Hepatocyte (in vitro differentiated cells): ENCODE measurements around the gene MGAT5. TPM values are rescaled to one million over a fixed set of nuclear protein-coding genes. Genes with fewer than 3 reads are reported as not detected.

ENCODE experiments used
- DNase-seq: peaks from one replicate; pipeline ENCODE4 v3.0.0-alpha.2; 2016; ENCODE audit warnings: low spot score
- H2AFZ ChIP-seq: fragments of 200-600 bp; sonication (generic); 2 replicates; pipeline ENCODE4 v1.6.0; 2016; ENCODE audit warnings: antibody characterized with exemption, mild to moderate bottlenecking
- H3K27ac ChIP-seq: fragments of 200-600 bp; sonication (generic); 2 replicates; pipeline ENCODE4 v1.5.1; 2016; ENCODE audit warnings: mild to moderate bottlenecking
- H3K27me3 ChIP-seq: fragments of 200-600 bp; sonication (generic); 2 replicates; pipeline ENCODE4 v1.6.1; 2016
- H3K36me3 ChIP-seq: fragments of 200-600 bp; sonication (generic); replicated peaks from 2 replicates; pipeline ENCODE4 v1.5.1; 2016; ENCODE audit warnings: low read depth; ENCODE audit not compliant: insufficient read depth
- H3K4me1 ChIP-seq: fragments of 200-600 bp; sonication (generic); 2 replicates; pipeline ENCODE4 v1.5.1; 2016; ENCODE audit warnings: mild to moderate bottlenecking, moderate library complexity; ENCODE audit not compliant: insufficient read depth
- H3K4me2 ChIP-seq: fragments of 200-600 bp; sonication (generic); 2 replicates; pipeline ENCODE4 v1.6.0; 2016
- H3K4me3 ChIP-seq: fragments of 200-600 bp; sonication (generic); 2 replicates; pipeline ENCODE4 v1.5.1; 2016; ENCODE audit warnings: mild to moderate bottlenecking
- H3K79me2 ChIP-seq: fragments of 200-600 bp; sonication (generic); 2 replicates; pipeline ENCODE4 v1.6.0; 2017; ENCODE audit warnings: mild to moderate bottlenecking
- H3K9me2 ChIP-seq: fragments of 200-600 bp; sonication (generic); replicated peaks from 2 replicates; pipeline ENCODE4 v1.6.0; 2017; ENCODE audit warnings: mild to moderate bottlenecking; ENCODE audit not compliant: insufficient read depth
- H3K9me3 ChIP-seq: fragments of 200-600 bp; sonication (generic); 2 replicates; pipeline ENCODE4 v1.5.1; 2016; ENCODE audit warnings: low read depth, mild to moderate bottlenecking
- H4K20me1 ChIP-seq: fragments of 200-600 bp; sonication (generic); 2 replicates; pipeline ENCODE4 v1.6.0; 2016; ENCODE audit warnings: mild to moderate bottlenecking; ENCODE audit not compliant: insufficient read depth, poor library complexity, severe bottlenecking
- CTCF ChIP-seq: fragments of 200-600 bp; sonication (generic); IDR thresholded peaks from 2 replicates; pipeline ENCODE4 v1.5.1; 2016; ENCODE audit warnings: antibody characterized with exemption, mild to moderate bottlenecking; ENCODE audit not compliant: poor library complexity
- EZH2 ChIP-seq: fragments of 200-600 bp; sonication (generic); IDR thresholded peaks from 2 replicates; pipeline ENCODE4 v1.6.1; 2016; ENCODE audit warnings: antibody characterized with exemption, mild to moderate bottlenecking, borderline replicate concordance
- EZH2phosphoT487 ChIP-seq: fragments of 200-600 bp; sonication (generic); IDR thresholded peaks from one replicate; pipeline ENCODE4 v1.6.1; 2018; ENCODE audit warnings: antibody characterized with exemption, mild to moderate bottlenecking, low read depth, moderate library complexity; ENCODE audit not compliant: unreplicated experiment, severe bottlenecking
- WGBS: methylation state at CpG from one replicate; pipeline ENCODE4 v1.1.6; 2016; ENCODE audit warnings: low lambda C conversion rate; ENCODE audit errors: missing lambda C conversion rate; 5-methylcytosine and 5-hydroxymethylcytosine counted together
- polyA plus RNA-seq: library from polyadenylated mRNA; unstranded; fragments of >200 nt; fragmentation: Nextera tagmentation; extraction: Ambion mirVana; gene quantifications from 2 replicates; pipeline ENCODE4 v1.2.1, GENCODE V29; 2016
- total RNA-seq: library from RNA; depleted of rRNA; stranded (reverse); fragments of >200 nt; gene quantifications from 2 replicates; pipeline ENCODE4 v1.2.3, GENCODE V29; 2014

The MGAT5 gene
- total and polyA plus RNA-seq, 2 experiments from 2014 or later: 9.1 to 30.2 TPM

GRCh38 chr2:134385195-134385594 lies 131.3 kb downstream of the MGAT5 start:
- Histone ChIP-seq H3K4me3 (no peak overlapping the region), H2AFZ (no peak overlapping the region), H3K36me3 (no peaks in the 10 kb centered on the region), H3K79me2 (no peaks in the 10 kb centered on the region), H3K27me3 (no peaks in the 10 kb centered on the region), H4K20me1 (no peaks in the 10 kb centered on the region), H3K9me2 (no peaks in the 10 kb centered on the region), H3K4me1 (no peaks in the 10 kb centered on the region), H3K27ac (no peak overlapping the region), H3K4me2 (no peak overlapping the region), H3K9me3 (no peaks in the 10 kb centered on the region)
- no peak for DNase-seq
- TF ChIP-seq CTCF (no peak), EZH2phosphoT487 (no peak), EZH2 (no peak)
- 92% methylated on average over 2 of the region's 2 CpGs for WGBS

- no peaks in the 10 kb centered on the region for H3K9me2 ChIP-seq
- H3K27me3 ChIP-seq: no peaks in the 10 kb centered on the region
- H4K20me1 ChIP-seq: no peaks in the 10 kb centered on the region
- no peak overlapping the region for H3K27ac ChIP-seq
- H2AFZ ChIP-seq: no peak overlapping the region
- no peak for DNase-seq
- no peaks in the 10 kb centered on the region for H3K9me3 ChIP-seq
- H3K79me2 ChIP-seq: no peaks in the 10 kb centered on the region
- no peaks in the 10 kb centered on the region for H3K36me3 ChIP-seq
- H3K4me1 ChIP-seq: no peaks in the 10 kb centered on the region
- no peak overlapping the region for H3K4me3 ChIP-seq
- H3K4me2 ChIP-seq: no peak overlapping the region
- TF ChIP-seq EZH2phosphoT487 (no peak), CTCF (no peak), EZH2 (no peak)
- WGBS: 99% methylated on average over 3 of the region's 3 CpGs
Measured at GRCh38 chr2:134386310-134386709, 132.4 kb downstream of the MGAT5 start.

DNA sequence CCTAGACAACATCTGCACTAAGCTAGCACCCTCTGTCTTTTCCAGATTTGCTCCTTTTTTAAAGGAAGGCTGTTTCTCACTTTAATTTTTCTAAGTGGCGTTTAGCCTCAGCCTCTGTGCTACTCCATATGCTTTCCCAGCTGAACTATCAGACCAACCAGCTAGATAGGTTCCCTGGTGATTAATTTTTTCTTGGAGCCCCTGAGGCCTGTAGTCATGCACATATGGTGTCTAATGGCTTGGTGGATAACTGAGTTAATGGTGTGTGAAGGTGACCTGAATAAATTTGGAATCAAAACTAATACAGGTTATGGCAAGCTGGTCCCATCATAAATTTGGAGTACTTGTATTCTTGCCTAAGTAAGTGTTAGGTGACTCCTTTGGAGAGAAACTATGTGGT lies 135.5 kb downstream of the MGAT5 start:
- H3K9me3 ChIP-seq: no peaks in the 10 kb centered on the region
- H3K27me3 ChIP-seq: no peaks in the 10 kb centered on the region
- H3K4me2 ChIP-seq: no peak overlapping the region
- H3K27ac ChIP-seq: no peak overlapping the region
- H2AFZ ChIP-seq: no peak overlapping the region
- H3K9me2 ChIP-seq: no peaks in the 10 kb centered on the region
- H3K4me3 ChIP-seq: no peak overlapping the region
- H3K4me1 ChIP-seq: no peaks in the 10 kb centered on the region
- TF ChIP-seq CTCF (no peak), EZH2 (no peak), EZH2phosphoT487 (no peak)
- H3K79me2 ChIP-seq: no peaks in the 10 kb centered on the region
- H4K20me1 ChIP-seq: no peaks in the 10 kb centered on the region
- H3K36me3 ChIP-seq: no peaks in the 10 kb centered on the region
- WGBS: 91% methylated on average over 1 of the region's 1 CpG
- no peak for DNase-seq

DNA sequence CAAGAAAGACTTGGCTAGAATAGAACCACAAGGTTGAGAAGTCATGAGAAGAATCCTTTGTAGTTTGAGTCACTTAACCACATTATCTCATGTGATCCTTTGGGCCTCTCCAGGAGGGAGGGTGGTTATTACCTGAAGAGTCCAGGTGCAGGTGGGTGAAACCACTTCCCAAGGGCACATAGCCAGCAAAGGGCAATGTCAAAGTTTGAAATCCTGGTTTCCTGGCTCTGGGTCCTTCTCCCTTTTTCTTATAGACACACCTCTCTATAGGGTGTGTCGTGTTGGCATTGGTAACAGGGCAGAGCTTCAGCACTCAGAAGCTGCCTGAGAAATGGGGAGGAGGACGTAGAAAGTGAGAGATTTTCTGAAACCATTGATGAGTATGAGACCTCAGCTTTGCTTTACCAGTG lies 137.9 kb downstream of the MGAT5 start:
- H4K20me1 ChIP-seq: no peaks in the 10 kb centered on the region
- no peak overlapping the region for H3K4me2 ChIP-seq
- H3K4me1 ChIP-seq: peaks cover 8% of the 10 kb centered on the region
- no peak for DNase-seq
- H3K79me2 ChIP-seq: no peaks in the 10 kb centered on the region
- H2AFZ ChIP-seq: no peak overlapping the region
- no peaks in the 10 kb centered on the region for H3K9me3 ChIP-seq
- WGBS: 100% methylated on average over 2 of the region's 2 CpGs
- no peaks in the 10 kb centered on the region for H3K27me3 ChIP-seq
- no peak overlapping the region for H3K27ac ChIP-seq
- no peaks in the 10 kb centered on the region for H3K9me2 ChIP-seq
- no peak overlapping the region for H3K4me3 ChIP-seq
- TF ChIP-seq EZH2phosphoT487: no peak
- TF ChIP-seq CTCF: no peak
- no peak for TF ChIP-seq EZH2
- H3K36me3 ChIP-seq: no peaks in the 10 kb centered on the region
